Measurements from ENCODE around the gene NEUROD2.

GRCh38 chr17:39555368-39555767 lies 52.4 kb downstream of the NEUROD2 start:
- TF ChIP-seq POLR2A (IDR thresholded peaks at IDR 0.05; ENCODE audit: low read length) (no peak), CTCF (IDR thresholded peaks at IDR 0.05) (no peak), MAZ (IDR thresholded peaks at IDR 0.05; ENCODE audit: borderline replicate concordance, low read depth, low read length) (no peak), REST (IDR thresholded peaks at IDR 0.05) (no peak), BHLHE40 (IDR thresholded peaks at IDR 0.05; ENCODE audit: low read depth, low read length) (no peak), NR3C1 (IDR thresholded peaks at IDR 0.05) (no peak), EHMT2 (IDR thresholded peaks at IDR 0.05; ENCODE audit: low read depth) (no peak), EP300 (IDR thresholded peaks at IDR 0.05) (no peak), HDAC2 (IDR thresholded peaks at IDR 0.05) (no peak), RCOR1 (IDR thresholded peaks at IDR 0.05; ENCODE audit: low read depth, low read length) (no peak), HOXA7 (CRISPR knock-in tag; IDR thresholded peaks at IDR 0.05) (no peak)
